Smooth muscle cell of the umbilical artery (primary cell): Measurements from ENCODE around the gene COQ8B. TPM values are rescaled to one million over a fixed set of nuclear protein-coding genes. Genes with fewer than 3 reads are reported as not detected.

Experiments
- total RNA-seq: library from RNA; depleted of rRNA; stranded (reverse); fragments of >200 nt; gene quantifications from 2 replicates; pipeline ENCODE4 v1.2.3, GENCODE V29; 2014

The COQ8B gene
- total RNA-seq: 30.3 and 31.4 TPM in 2 replicates

DNA sequence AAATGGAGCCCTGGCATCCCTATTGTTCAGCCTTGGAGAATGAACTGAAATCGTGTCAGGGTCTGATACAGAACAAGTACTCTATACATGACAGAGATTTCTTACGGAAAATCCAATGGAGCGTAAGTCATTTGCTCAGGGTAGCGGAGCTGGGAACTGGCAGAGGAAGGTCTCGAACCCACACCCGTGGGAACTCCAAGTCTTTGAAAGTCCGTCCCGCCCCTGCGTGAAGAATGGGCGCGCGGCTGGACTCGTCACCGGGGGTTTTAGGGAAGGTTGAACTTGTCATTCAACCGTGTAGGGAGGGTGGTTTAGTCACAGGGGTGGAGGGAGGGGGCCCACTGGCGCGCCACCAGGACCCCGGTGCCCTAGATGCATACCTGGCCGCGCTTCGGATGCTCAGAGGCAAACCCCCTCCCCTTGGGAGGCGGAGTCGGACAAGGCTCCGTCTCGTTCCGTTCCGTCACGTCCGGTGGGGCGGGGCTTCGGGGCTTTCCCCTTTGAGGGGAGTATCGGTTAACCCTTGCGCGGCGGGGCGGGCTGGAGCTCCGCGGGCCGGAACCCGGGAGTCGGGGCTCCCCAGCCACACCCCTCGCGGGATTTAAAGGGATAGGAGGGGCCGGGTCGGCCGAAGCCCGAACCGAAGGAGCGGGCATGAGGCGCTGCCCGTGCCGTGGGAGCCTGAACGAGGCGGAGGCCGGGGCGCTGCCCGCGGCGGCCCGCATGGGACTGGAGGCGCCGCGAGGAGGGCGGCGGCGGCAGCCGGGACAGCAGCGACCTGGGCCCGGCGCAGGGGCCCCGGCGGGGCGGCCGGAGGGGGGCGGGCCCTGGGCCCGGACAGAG lies at the start of gene COQ8B, which contains the start of gene ITPKC:
Gene COQ8B (minus strand): TSS at position 405 of the 843 bp plus-strand sequence. CDS start 2,254 bp downstream, outside the sequence.
Gene ITPKC (plus strand): TSS at position 631 of the 843 bp plus-strand sequence. CDS start 24 bp downstream, at position 655.

GRCh38 chr19:40750874-40751537 lies 34.3 kb upstream of the COQ8B start, which contains the start of gene SNRPA:
SNRPA (plus strand) TSS chr19:40751203; CDS start chr19:40751409, 206 bp downstream.

GRCh38 chr19:40750058-40750873 lies 33.6 kb upstream of the COQ8B start, which contains the start of gene ACTMAP:
ACTMAP (minus strand) TSS chr19:40750477; CDS start chr19:40749803, 674 bp downstream.

DNA sequence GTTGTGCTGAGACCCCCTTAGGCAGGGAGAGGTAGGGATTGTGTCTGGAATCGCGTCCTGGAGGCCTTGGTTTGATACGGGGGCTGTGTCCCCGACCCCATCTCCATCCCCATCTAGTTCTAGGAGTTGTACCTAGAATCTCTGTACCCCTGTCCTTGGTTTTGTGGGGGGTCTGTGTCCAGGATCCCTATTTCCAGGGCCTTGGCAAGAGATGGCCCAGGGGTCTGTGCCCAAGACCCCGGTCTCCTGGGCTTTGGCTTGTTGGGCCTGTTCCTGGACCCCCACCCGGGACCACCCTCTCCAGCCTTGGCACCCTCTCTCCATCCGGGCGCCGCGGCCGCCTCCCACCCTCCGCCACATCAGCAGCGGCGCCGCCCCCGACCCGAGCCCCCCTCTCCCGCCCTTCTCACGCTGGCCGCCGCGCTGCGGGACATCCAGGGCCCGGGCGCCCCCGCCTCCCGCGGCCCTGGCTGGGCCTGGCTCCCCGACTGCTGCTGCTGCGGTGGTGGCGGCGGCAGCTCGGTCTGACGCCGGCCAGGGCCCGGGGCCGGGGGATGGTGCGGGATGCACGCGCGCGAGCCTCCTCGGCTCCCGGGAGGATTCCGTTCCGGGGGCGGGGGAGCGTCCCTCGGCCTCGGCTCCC lies 26.5 kb downstream of the COQ8B start, which contains the start of gene NUMBL:
Gene NUMBL (minus strand): TSS at position 602 of the 643 bp plus-strand sequence. CDS start 168 bp downstream, at position 434.

Other genes with a start within 250 kb of the COQ8B start
- gene SPTBN4, start 249.9 kb downstream of the COQ8B start, total RNA-seq: 0.30 and 0.97 TPM in 2 replicates
- 24.9 and 69.7 TPM in 2 replicates for gene SHKBP1, start 140.0 kb downstream of the COQ8B start, total RNA-seq
- gene LTBP4, start 115.5 kb downstream of the COQ8B start, total RNA-seq: 24.6 and 34.0 TPM in 2 replicates
- gene NUMBL, start 26.2 kb downstream of the COQ8B start, total RNA-seq: 31.8 and 72.5 TPM in 2 replicates
- gene ITPKC, start 226 bp upstream of the COQ8B start, total RNA-seq: 14.3 and 15.1 TPM in 2 replicates
- 0.59 and 1.9 TPM in 2 replicates for gene ACTMAP, start 33.6 kb upstream of the COQ8B start, total RNA-seq
- gene SNRPA, start 34.3 kb upstream of the COQ8B start, total RNA-seq: 11.9 and 29.7 TPM in 2 replicates
- not detected in 2 replicates for gene MIA, start 58.6 kb upstream of the COQ8B start, total RNA-seq
- gene RAB4B, start 61.4 kb upstream of the COQ8B start, total RNA-seq: 9.5 and 11.1 TPM in 2 replicates
- 75.1 and 81.1 TPM in 2 replicates for gene EGLN2, start 82.3 kb upstream of the COQ8B start, total RNA-seq
- 0.30 TPM in 1 of 2 replicates, not detected in the other for gene CYP2A6, start 133.6 kb upstream of the COQ8B start, total RNA-seq
- not detected in 2 replicates for gene CYP2A7, start 165.3 kb upstream of the COQ8B start, total RNA-seq